Right atrium auricular region (tissue), 2 donors: ENCODE data around the gene FGF11. TPM values are rescaled to one million over a fixed set of nuclear protein-coding genes. Genes with fewer than 3 reads are reported as not detected.
A peak's percentile ranks its signal among the peaks of the same experiment; 100 is the strongest.

Experiments
- DNase-seq: peaks from one replicate; pipeline ENCODE4 v3.0.0-alpha.2; 2019; ENCODE audit warnings: low spot score
- H3K27ac ChIP-seq, 2 donors: fragments of 200-600 bp; sonication (generic); 1 replicate in 1 of 2; 2 replicates in 1 of 2; pipeline ENCODE4 v1.5.1; 2016 to 2019
- H3K27me3 ChIP-seq, 2 donors: fragments of 200-600 bp; sonication (generic); one replicate each; pipeline versions ENCODE4 v1.5.1 to v1.6.0; 2017 to 2019
- H3K36me3 ChIP-seq: fragments of 200-600 bp; sonication (generic); one replicate; pipeline ENCODE4 v1.5.1; 2016
- H3K4me1 ChIP-seq, 2 donors: fragments of 200-600 bp; sonication (generic); one replicate each; pipeline versions ENCODE4 v1.5.1 to v1.6.0; 2017 to 2019
- H3K4me3 ChIP-seq, 2 donors: fragments of 200-600 bp; sonication (generic); 1 replicate in 1 of 2; 2 replicates in 1 of 2; pipeline ENCODE4 v1.5.1; 2017 to 2019; ENCODE audit warnings: mild to moderate bottlenecking in 1 of 2, moderate library complexity in 1 of 2
- H3K9me3 ChIP-seq, 2 donors: fragments of 200-600 bp; sonication (generic); one replicate each; pipeline ENCODE4 v1.5.1; 2019
- total RNA-seq, 2 donors: library from RNA; depleted of rRNA; stranded (reverse); fragments of >200 nt; gene quantifications; one replicate each; pipeline ENCODE4 v1.1.0, GENCODE V29; 2016
- TF ChIP-seq, protein P1 (sequence below), 2 donors: fragments of 200-600 bp; sonication (generic); IDR thresholded peaks; one replicate each; pipeline ENCODE4 v1.5.1; 2019; ENCODE audit warnings: antibody characterized with exemption in 2 of 2

Gene FGF11
- total RNA-seq, 2 donors from 2014 or later, result 18.6 to 20.9 TPM

DNA sequence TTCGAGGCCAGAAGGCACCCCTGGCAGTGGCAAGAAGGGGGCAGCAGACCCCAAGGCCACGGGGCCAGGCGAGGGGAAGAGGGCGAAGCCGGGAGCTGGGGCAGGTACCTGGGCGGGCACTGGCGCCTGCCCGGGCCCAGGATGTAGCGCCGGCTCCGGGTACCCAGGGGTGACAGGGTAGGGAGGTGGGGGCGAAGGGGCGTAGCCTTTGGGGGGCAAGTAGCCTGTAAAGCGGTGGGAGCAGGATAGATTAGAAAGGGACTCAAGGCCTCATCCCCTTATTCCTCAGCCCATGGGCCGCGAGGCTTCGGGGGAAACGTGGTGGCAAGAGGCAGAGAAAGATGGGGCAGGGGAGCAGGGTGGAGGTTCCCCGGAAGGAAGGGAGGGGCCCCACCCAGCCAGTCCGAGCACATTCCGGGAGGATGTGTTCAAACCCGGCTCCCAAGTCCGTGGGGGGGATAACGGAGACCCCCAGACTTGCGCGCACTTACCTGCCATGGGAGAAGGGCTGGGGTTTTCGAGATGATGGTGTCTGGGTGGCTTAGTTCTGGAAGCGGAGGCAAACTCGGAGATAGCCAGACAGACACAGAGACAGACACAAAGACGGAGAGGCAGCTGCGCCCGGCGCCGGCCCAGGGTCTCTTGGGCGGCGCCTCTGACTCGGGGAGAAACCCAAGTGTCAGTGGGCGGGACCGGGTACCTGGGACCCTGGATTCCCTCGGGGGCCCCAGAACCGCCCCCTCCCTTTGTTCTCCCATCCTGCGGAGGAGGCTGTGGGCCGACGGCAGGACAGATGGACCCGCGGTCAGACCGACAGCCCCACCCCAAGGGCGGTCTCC is 45.5 kb upstream of the FGF11 start:
- H3K4me1 ChIP-seq, result peaks cover 0 to 22% of the 10 kb centered on the region in 2 donors
- no peaks in the 10 kb centered on the region for H3K27me3 ChIP-seq
- peak overlapping the region; percentile 91 for H3K27ac ChIP-seq
- no peak for DNase-seq
- H3K4me3 ChIP-seq, result peak overlapping the region; percentile 64 to 84
- TF ChIP-seq, protein P1, sequence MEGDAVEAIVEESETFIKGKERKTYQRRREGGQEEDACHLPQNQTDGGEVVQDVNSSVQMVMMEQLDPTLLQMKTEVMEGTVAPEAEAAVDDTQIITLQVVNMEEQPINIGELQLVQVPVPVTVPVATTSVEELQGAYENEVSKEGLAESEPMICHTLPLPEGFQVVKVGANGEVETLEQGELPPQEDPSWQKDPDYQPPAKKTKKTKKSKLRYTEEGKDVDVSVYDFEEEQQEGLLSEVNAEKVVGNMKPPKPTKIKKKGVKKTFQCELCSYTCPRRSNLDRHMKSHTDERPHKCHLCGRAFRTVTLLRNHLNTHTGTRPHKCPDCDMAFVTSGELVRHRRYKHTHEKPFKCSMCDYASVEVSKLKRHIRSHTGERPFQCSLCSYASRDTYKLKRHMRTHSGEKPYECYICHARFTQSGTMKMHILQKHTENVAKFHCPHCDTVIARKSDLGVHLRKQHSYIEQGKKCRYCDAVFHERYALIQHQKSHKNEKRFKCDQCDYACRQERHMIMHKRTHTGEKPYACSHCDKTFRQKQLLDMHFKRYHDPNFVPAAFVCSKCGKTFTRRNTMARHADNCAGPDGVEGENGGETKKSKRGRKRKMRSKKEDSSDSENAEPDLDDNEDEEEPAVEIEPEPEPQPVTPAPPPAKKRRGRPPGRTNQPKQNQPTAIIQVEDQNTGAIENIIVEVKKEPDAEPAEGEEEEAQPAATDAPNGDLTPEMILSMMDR (IDR thresholded peaks at IDR 0.05), result no peak
- no peaks in the 10 kb centered on the region for H3K9me3 ChIP-seq
- H3K36me3 ChIP-seq, result peaks cover 19% of the 10 kb centered on the region

DNA sequence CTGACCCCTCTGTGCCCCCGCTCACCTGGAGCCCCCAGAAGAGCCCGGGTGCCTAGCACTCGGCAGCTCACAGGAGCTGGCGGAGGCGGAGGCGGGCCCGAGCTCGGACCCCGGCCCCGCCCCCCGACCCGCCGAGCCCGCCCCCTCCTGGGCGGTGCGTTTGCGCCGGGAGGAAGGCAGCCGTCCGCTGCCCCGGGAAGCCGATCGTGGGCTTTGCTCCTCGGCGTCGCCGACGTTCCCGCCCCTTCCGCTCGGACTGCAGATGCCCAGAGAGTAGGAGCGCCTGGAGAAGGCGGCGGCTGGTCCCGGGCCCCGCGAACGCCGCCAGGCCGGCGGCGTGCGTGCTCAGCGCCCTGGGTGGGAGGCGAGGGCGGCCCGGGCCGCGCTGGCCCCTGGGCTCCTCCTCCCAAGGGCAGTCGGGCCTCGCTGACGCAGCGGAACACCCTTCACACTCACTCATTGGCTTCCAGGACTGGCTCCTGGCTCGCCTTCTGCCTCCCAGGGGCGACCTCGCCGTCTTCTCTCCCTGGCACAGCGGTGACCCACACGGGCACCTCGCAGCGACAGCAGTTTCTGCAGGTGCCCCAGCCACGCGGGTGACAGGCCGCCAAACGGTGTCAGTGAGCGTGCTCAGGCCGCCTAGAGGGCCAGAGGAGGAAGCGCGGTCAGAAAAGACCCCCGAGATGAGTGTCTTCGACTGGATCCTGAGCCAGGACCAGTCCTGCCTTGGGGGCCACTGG is 44.7 kb upstream of the FGF11 start, which contains the start of gene PLSCR3:
TSS of gene PLSCR3 (minus strand) at position 74 of the 740 bp plus-strand sequence. CDS start 415 bp downstream, outside the sequence.
- peak within 1 kb of the TSS; percentile 91 for H3K27ac ChIP-seq
- no peaks in the 10 kb centered on the region for H3K27me3 ChIP-seq
- TF ChIP-seq, protein P1 (IDR thresholded peaks at IDR 0.05), result peak in 1 of 2 donors; percentile 51
- H3K9me3 ChIP-seq, result no peaks in the 10 kb centered on the region
- DNase-seq, result peak; percentile 80
- peaks cover 0 to 22% of the 10 kb centered on the region in 2 donors for H3K4me1 ChIP-seq
- peak within 1 kb of the TSS; percentile 64 to 84 for H3K4me3 ChIP-seq
- H3K36me3 ChIP-seq, result peaks cover 11% of the 10 kb centered on the region

DNA sequence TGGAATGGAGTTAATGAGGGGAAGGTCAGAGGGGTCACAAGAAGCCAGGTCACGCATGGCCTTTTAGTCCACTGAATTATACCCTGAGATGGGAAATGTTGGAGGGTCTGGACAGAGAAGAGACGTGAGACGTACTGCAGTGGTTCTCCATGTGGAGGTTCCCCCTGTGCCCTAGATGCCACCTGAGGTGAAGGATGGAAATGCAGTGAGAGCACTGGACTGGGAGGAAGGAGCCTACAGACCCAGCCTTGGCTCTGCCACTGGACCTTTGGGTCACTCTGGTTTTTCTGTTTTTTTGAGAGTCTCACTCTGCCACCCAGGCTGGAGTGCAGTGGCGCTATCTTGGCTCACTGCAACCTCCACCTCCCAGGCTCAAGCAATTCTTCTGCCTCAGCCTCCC is 43.2 kb upstream of the FGF11 start:
- Histone ChIP-seq H3K9me3 (no peaks in the 10 kb centered on the region), H3K27ac (no peak overlapping the region), H3K36me3 (no peaks in the 10 kb centered on the region), H3K27me3 (no peaks in the 10 kb centered on the region), H3K4me3 (no peak overlapping the region), H3K4me1 (peaks cover 0 to 22% of the 10 kb centered on the region in 2 donors)
- TF ChIP-seq, protein P1 (IDR thresholded peaks at IDR 0.05), result no peak
- no peak for DNase-seq

DNA sequence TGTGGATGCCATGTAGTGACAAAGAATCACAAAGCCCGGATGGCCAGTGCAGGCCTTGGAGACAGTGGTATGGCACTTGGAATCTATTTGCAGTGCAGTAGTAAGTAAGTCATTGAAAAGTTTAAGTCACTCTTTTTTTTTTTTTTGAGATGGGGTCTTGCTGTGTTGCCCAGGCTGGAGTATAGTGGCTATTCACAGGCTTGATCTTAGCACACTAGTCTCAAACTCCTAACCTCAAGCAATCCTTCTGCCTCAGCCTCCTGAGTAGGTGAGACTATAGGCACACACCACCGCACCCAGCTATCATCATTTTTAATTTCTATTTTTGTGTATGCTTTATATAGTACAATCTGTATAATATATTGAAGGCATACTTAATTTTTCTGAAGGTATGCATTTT is 40.7 kb upstream of the FGF11 start:
- Histone ChIP-seq H3K36me3 (no peaks in the 10 kb centered on the region), H3K27ac (no peak overlapping the region), H3K27me3 (no peaks in the 10 kb centered on the region), H3K4me1 (peaks cover 0 to 25% of the 10 kb centered on the region in 2 donors), H3K9me3 (no peaks in the 10 kb centered on the region), H3K4me3 (no peak overlapping the region)
- TF ChIP-seq, protein P1 (IDR thresholded peaks at IDR 0.05), result no peak
- DNase-seq, result no peak

DNA sequence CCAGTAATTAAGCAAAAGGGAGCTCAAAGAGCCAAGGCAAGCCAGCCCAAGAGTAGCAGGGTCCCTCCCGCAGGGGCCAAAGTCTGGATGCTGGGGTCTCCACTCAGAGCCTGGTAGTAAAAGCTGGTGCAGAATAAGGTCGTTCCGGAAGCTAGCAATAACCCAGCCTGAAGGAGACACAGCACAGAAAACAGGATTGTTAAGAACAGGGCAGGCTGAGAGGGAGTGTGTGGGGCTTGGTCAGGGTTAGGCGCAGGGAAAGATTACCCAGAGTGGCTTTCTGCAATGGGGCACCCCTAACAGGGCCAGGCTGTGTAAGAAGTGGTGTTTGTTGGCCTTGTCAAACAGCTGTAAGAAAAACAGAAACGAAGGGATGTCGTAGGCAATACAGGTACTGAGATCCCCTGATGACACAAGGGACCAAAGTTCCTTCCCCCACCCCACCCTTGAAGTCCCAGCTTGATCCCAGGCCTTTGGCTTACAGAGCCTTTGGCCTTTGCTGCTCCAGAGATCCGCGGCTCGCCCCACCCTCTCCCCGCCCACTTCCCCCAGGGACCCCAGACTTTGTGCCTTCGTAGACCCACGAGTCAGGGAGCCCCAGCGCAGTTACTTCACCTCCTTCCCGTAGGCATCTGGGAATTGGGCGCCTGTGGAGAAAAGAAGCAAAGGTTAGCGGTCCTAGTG is 36.1 kb upstream of the FGF11 start:
- H3K27me3 ChIP-seq, result no peaks in the 10 kb centered on the region
- H3K27ac ChIP-seq, result peak overlapping the region; percentile 91 to 94
- DNase-seq, result peak; percentile 78
- H3K4me3 ChIP-seq, result peak overlapping the region; percentile 59 to 76
- H3K9me3 ChIP-seq, result no peaks in the 10 kb centered on the region
- TF ChIP-seq, protein P1 (IDR thresholded peaks at IDR 0.05), result no peak
- no peaks in the 10 kb centered on the region for H3K36me3 ChIP-seq
- peaks cover 0 to 27% of the 10 kb centered on the region in 2 donors for H3K4me1 ChIP-seq
